Stimulated activated CD4-positive, alpha-beta T cell treated with anti-CD3 and anti-CD28 coated beads, Interleukin-12 subunit alpha, Interleukin-12 subunit beta, amount 100 ng/mL, for 24 hours (primary cell): Measurements from ENCODE around the gene TNPO3.

Source experiments
- DNase-seq, 2 experiments: peaks; one replicate each; pipeline ENCODE4 v3.0.0-alpha.2; 2020; ENCODE audit warnings: low read depth in 2 of 2

TNPO3 gene

GRCh38 chr7:128939075-128939860 is 115.6 kb downstream of the TNPO3 start:
- no peak for DNase-seq

DNA sequence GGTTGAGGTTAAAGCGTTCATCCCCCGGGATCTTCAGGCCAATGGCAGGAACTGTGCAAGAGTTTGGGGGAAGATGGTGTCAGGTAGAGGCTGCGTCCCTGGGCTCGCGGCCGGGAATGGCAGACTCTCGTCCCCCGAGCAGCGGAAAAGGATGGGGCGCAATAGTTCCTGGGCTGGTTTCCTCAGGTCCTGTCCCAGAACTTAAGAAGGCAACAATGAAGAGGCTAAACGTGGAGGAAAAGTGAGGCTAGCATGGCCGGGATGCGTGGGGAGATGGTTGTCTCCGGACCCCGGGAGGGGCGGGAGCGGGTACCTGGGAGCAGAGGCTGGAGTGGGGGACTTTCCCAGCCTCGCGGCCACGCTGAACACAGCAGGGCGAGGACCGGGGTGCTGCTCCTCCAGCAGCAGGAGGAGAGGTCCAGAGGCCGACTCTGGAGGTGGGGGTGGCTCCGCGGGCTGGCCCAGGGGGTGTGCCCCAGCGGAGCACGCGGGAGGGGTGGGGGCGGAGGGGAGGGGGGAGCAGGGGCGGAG is 116.3 kb downstream of the TNPO3 start:
- no peak for DNase-seq

DNA sequence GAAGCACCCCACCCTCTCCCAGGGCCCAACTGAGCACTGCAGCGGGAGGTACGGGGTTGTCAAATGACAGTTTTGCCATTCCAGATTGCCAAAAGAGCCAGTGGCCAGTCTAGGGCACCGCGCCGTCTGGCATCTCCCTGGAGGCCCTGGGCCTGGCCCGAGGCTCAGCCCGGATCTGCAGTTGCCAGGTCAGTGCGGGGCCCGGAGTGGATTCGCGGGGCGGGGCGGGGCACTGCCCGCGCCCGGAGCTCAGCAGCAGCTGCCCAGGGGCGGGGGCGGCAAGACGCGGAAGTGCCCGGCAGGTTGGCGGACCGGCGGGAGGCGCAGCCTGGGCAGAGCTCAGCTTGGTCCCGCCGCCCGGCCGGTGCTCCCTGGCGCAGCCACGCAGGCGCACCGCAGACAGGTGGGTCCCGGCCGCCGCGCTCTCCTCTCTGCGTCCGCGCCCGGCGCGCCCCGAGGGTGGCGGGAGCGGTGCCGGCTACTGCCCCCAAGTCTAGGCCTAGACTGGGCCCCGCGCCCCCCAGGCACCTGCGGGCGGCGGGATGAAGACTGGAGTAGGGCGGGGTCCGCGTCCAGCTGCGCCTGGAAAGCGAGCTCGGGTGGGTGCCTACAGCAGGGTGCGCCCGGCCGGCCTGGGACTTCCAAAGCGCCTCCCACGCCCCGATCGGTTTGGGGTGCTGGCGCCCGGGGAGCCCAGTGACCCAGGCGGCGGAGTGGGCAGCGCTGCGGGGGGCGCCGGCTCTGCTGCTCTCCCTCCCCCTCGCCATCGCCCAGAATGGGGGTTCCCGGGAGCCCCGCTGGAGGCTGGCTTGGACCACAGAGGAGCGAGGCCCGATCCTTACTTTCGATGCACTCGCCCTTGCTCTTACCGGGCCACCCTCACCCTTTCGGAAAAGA is 117.0 kb downstream of the TNPO3 start, which contains the start of gene IRF5:
IRF5 (plus strand) TSS at position 281 of the 897 bp plus-strand sequence. CDS start 4,155 bp downstream, outside the sequence.
- DNase-seq: no peak

DNA sequence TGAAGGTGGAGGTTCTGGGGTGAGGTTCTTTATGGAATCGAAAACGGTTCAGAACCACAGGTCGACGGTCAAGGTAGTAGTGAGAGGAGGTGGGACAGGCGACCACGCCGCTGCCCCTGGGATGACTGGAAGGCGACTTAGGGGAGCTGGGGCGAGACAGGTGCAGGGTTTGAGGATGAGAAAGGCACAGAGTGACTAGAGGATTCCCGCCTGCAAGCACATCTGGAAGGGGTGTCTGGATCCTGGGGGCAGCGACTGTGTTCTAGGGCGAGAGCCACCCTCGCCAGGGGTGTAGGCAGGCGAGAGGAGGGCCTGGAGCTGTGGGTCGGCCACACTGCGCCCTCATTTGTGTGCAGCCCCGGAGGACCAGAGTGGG is 117.7 kb downstream of the TNPO3 start:
- DNase-seq: no peak

GRCh38 chr7:128936798-128937197 is 118.1 kb downstream of the TNPO3 start:
- no peak for DNase-seq

DNA sequence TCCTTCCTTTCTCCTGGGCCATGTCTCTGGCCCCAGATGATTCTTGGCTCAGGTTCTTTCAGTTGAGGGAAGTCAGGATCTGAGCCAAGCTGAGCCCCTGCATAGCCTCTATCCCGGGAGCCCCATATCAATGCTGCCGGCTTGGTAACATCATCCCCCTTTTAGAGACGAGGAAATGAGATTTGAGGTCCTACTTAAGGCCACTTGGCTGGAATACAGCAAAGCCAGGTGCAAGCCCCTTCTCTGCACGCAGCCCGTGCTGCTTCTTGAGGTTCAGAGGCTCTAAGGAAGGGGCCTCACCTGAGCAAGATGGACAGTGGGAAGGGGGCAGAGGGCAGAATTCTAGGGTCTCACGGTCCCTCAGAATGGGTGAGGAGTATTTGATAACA is 119.6 kb downstream of the TNPO3 start:
- DNase-seq: no peak

DNA sequence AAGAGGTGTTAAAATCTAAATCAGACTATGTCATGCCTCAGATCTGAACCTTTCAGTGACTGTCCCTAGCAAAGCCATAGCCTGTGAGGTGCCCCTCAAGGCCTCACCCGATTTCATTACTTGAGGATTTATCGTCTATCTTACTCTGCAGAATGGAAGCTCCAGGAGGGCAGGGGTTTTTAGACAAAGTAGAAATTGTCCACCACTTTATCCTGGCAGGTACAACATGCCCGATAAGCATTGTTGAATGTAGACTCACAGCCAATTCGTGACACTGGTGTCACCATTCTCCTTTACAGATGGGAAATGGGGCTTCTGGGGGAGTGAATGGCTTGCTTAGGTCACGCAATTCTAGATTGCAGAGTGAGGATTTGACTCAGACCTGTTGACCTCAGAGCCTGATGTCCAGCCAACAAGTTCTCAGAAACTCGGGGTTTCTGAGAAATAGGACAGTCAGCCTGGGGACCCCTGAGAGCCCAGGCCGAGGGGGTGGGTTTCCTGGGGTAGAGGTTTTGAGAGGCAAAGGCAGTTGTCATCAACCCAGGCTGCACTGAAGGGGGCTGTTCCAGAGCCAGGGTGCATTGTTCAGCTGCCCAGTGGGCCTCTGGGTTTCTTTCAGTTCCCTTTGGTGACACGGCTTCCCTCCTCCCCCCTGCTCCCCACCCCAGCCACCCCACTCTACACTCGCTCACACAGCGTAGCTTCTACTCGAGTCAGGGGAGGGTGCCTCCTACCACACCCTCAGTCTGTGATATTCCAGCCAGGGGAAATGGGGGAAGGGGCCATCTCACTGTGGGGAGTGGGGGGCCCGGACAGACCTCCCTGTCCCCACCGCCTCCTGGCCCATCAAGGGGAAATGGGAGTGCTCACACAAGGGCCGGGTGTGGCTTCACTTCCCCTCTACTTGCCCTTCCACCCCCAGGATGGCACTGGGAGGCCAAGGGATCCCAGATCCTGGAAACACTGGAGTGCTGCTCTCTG is 120.3 kb downstream of the TNPO3 start:
- DNase-seq: no peak

DNA sequence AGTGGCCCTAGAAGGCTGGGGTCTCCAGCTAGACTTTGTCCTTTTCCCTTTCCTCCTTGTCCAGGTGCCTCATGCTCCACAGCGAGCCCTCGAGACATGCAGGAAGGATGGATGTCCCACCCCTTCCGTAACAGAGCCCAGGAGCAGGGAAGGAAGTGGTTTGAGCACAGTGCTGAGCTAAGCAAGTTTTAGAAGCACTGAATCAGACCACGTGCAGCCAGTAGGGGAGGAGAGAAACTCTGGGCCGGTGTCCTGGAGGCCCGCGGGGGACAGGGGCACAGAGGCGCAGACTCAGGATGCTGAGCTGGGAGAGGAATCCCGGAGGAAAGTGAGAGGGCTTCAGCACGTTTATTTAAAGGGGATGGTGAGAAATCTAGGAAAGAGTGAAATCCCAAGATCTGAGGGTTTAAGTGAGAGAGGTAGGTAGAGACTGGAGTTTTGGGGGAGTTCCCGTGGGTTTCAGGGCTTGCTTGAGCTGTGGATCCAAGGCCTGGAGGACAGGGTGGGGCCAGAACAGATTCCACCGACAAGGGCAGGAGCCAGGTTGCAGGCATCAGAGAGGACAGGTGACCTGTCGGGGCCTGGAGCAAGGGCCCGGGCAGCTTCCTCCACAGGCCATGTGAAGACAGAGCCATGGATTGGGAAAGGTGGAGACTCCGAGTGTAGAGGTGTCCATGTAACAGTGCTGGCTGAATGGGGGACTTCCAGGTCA is 121.6 kb downstream of the TNPO3 start:
- no peak for DNase-seq

DNA sequence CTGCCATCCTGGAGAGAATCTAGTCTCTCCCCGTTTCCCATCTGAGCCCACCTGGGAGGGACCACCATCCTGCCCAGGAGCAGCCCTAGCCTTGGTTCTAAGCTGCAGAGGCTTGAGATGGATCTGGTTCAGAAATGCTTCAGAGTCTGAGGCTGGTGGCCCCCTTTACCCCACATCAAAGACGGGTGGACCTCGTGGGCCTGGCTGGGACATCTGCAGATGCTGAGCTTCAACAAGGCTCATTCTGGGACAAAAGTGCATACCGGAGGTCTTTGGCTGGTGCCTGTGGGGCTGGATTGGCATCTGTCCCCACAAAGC is 122.1 kb downstream of the TNPO3 start:
- DNase-seq: no peak

- no peak for DNase-seq
These were observed 122.7 kb downstream of the TNPO3 start for GRCh38 chr7:128931965-128932861.

GRCh38 chr7:128931190-128931798 is 123.6 kb downstream of the TNPO3 start:
- no peak for DNase-seq

DNA sequence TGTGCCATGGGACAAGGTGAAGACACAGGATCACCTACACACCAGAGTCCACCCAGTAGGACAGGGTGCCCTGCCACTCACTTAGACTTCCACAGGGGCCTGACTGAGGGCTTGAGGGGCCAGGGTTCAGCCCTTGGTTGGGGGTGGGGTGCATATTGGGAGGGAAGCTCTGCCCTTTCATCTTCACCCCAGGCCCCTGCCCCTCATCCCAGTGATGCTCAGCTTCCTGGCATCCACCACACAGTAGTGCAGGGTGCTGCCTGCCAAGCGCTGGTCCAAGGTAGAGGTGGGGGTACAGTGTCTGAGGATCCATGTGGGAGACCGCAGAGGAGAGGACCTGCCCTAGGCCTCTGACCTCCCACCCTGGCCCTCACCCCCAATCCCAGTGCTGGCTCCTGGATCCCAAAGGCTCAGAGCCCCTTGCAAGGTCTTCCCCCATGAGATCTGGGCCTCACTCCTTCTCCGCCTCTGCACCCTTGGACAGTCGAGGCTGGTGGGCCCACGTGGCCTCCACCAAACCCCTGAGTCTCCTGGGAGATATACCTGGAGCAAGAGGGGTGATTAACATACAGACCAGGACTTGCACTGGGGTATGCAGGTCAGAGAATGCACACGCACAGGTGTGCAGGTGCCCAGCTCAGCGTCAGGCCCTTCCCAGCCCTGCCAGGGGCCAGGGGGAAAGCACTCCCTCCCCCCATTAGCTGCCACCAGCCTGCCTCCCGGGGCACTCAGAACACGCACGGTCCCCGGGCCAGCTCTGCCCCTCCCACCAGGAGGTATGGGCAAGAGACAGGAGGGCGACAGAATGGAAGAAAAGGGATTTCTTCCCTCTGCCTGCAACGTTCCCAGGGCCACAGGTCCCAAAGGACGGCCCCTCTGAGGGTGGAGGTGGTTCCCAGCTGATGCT is 125.8 kb downstream of the TNPO3 start:
- DNase-seq: no peak

DNA sequence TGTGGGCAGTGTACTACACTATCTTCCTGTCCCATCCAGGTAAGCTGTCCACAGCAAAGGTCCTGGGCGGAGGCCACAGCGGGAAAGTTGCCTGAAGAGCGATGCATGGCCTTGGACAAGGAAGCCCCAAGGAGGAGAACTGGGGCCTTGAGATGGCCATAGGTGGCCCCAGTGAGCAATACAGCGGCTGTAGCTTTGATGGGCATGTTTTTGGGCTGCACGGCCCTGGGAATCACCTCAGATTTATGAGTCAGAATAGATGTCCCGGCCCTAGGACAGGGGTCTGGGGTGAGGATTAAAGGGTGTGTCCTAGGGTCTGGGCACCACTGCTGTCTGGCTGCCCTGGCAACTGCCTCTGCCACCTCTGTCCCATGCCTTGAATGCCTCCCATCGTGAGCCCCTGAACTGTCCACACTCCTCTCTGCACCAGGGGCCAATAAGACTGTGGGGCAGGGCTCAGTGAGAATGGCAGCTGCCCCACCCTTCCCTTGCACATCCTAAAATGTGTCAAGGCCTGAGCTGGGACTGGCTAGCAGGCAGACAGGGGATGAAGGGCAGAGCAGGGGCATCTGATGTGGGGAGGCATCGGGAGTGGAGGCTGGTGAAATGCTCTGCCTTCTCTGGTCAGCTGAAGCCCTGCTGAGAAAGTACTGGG is 126.6 kb downstream of the TNPO3 start:
- no peak for DNase-seq

GRCh38 chr7:128924707-128925588 is 130.0 kb downstream of the TNPO3 start:
- no peak for DNase-seq

GRCh38 chr7:128923411-128923800 is 131.5 kb downstream of the TNPO3 start:
- DNase-seq: no peak

GRCh38 chr7:128922496-128923410 is 132.2 kb downstream of the TNPO3 start:
- no peak for DNase-seq
